ENCODE measurements around the gene THOP1.

The THOP1 gene

DNA sequence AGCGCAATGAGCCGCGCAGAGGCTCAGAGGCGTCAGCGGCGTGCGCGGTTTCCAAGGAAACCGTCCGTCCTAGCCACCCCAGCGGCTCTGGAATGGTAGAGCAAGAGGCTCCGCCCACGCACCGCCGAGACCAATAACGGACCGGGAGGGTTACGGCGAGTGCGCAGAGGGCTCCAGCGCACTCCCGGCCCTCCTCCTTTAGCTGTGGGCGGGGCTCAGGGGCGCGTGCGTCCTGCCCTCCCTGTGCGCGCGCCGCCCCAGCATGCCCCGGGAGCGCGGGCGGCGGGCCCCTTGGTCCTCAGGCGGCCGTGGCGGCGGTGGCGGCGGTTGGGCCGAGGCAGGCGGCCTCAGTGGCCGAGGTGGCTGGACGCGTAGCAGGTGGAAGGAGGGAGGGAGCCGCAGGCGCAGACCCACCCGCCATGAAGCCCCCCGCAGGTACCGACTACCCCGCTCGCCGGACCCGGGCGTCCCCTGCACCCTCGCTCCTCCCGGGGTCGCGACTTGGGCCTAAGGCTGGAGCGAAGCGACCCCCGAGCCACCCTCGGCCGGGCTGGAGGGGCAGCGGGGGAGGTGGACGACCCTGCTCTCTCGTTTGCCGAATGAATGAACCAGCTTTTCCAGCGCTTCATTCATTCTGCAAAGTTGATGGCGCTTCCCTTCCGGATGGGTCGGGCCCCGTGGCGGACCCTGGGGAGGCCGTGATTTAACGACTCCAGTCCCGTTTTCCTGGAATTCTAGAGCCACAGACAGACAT, at the start of gene THOP1:
THOP1 (plus strand) TSS at position 260 of the 754 bp plus-strand sequence; CDS start at position 420, 160 bp downstream.
- DNase-seq: peak; percentile 96

DNA sequence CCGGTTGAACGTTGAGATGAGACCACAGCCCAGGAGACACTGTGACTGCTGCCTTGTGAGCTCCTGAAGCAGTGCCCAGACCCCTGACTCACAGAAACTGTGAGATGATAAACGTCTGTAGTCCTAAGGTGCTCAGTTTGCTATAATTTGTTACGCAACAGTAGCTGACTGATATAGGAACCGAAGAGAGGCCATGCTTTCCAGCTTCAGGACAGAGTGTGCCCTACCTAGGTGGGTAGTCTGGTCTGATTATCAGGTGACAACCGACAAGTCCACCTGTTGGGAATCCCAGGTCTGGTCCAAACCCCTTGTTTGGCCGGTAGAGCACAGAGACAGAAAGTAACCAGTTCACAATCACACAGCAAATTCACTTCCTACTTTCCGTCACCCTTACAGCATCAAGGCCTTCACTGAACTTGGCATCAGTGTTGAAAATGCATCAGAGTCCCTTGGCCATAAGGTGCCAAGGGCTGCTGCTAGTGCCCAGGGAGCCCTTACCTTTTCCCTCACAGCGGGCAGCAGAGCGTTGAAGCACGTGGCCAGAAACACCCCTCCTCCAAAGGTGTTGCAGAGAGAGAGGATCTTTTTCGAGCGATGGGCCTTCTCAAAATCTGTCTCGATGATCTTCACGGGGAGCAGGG, 48.6 kb upstream of the THOP1 start:
- DNase-seq: no peak

DNA sequence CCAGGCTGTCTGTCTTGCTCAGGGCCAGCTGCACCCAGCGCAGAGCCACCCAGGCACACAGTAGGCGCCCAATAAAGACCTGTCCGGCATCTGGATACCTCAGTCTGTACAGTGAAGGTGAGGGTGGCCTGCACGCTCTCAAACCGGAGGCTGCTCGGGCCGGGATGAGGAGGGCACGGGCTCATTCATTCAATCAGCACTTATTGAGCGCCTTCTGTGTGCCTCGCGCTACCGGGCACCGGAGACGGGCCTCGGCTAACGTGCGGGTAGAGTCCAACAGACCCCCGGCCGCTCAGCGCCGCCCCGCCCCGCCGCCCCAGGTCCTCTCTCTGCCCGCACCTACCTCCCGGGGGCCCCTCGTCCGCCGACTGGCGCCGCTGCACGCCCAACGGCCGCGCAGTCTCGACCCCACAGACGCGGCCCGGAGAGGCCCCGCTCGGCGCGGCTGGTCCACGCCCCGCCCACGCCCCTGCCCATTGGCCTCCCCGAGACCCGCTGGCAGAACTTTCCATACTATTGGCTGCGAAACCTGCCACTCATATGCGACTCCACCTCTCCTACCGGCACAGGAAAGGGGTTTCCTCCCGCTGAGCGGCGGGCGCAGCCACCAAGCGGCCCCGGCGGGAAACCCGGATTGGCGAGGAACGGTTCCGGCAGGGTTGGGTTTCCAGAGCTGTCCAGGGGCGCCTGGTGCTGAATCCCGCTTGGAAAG, 45.5 kb upstream of the THOP1 start, which contains the start of gene SLC39A3:
SLC39A3 (minus strand) TSS at position 416 of the 712 bp plus-strand sequence. CDS start 2,760 bp downstream, outside the sequence.
- DNase-seq: peak; percentile 95

DNA sequence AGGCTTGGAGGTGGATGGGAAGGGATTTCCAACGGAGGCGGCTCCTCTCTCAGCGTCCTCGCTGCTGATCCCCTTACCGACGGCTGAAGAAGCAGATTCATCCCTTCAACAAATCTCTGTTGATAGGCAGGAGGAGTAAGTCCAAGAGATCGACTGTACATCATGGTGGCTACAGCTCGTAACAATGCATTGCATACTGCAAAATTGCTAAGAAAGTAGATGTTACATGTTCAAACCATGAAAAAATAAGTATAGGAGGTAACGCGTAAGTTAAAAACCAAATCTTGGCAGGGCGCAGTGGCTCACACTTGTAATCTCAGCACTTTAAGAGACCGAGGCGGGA, 45.0 kb upstream of the THOP1 start:
- no peak for DNase-seq

DNA sequence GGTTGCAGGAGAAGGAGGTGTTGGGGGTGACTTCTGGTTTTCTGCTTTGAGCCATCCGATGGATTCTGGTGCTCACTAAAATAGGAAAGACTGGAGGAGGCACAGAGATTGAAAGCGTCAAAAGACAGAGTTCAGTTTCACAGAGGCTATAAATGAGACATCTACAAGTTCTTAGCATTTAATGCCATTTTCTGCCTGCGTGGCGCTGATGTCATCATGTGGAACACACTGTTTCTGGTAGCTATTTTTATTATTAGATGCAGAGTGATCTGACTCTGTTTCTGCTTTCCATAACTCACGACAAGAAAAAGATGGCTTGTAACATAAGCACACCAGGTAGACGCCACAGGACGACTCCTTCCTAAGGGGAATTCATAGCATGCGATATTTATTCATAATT, 42.2 kb upstream of the THOP1 start:
- DNase-seq: no peak

DNA sequence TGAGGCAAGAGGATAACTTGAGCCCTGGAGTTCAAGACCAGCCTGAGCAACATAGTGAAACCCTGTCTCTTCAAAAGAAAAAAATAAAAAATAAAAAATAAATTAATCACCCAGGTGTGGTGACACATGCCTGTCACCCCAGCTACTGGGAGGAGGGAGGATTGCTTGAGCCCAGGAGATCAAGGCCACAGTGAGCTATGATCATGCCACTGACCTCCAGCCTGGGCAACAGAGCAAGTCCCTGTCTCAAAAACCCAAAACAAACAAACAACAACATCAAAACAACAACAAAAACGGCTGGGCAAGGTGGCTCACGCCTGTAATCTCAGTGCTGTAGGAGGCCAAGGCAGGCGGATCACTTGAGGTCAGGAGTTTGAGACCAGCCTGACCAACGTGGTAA, 41.2 kb upstream of the THOP1 start:
- DNase-seq: no peak

DNA sequence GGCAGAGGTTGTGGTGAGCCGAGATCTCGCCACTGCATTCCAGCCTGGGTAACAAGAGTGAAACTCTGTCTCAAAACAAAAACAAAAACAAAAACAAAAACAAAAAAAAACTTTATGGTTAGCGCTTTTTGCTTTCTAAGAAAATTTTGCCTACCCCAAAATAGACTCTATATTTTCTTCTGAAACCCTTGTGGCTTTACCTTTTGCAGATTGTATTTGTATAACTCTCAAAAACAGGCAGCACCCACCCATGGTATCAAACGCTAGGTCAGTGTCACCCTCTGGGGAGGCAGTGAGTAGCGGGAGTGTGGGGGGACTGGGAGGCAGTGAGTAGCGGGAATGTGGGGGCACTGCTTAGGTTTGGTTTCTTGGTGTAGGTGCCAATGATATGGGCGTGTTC, 38.0 kb upstream of the THOP1 start:
- DNase-seq: no peak

DNA sequence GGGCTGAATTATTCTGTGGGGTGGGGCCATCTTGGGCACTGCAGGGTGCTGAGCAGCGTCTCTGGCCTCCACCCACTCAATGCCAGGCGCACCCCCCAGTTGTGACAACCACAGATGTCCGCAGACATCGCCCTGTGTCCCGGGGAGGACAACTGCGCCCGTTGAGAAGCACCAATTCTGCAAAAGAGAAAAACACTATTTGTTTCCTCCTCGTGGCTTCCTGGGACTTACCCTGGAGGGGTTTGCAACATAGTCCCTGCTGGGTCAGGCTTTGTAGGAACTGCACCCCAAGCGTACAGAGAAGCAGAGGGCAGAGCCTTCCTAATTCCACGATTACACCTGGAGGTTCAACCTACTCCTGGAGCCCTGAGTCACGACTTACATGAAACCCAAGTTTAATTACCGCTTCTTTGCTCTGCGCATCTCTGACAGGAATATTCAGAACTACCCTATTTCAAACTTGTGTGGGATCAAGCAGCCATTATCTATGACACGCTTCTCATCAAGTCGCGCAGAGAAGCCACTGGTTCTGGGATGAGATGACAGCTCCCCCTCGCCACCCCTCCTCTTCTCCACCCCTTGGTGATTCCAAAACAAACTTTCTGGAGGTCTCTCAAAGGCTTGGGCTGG, 34.4 kb upstream of the THOP1 start:
- DNase-seq: no peak

DNA sequence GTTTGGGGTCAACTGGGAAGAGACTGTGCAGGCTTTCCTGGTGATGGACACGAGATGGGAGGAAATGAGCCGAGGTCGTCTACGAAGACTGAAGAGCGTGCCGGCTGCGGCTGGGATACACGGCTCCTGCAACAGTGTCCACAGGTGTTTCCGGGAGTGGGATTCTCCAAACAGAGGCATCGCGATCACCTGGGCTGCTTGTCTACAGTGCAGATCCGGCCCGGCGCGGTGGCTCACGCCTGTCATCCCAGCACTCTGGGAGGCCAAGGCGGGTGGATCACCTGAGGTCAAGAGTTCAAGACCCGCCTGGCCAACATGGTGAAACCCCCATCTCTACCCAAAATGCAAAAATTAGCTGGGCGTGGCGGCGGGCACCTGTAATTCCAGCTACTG, 33.9 kb upstream of the THOP1 start:
- no peak for DNase-seq

DNA sequence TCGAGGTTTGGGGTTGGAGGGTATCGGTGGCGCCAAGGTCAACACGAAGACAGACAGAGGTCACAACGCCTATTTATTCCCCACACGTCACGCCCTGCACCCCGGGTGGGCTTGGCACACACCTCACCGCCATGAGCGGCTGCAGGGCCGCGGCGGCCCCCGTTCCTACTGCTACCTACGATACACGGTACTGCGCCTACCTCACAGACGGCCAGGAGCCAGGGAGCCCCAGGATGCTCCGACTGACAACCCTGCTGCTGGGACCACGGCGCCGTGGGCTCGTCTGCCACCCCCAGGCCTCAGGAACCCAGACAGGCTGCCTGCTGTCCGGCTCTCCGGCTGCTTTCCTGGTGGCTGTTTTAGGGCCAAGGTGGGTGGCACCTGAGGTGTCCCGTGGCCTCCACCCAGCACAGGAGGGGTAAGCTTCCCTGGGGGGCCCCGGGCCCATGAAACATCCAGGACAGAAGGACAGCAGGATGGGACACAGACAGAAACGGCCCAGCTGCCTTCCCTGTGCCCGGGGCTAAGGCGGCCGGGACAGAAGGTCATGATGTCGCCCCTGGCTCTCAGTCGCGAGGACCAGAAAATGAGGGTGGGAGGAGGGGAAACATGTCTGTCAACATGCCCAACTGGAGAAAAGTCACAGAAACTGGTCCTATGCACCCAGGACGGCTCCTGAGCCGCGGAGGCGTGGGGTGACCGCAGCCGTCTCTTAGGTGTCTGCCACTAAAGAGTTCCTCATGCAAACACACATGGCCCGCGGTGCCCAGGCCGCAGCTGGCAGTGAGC, 30.4 kb upstream of the THOP1 start:
- DNase-seq: no peak

DNA sequence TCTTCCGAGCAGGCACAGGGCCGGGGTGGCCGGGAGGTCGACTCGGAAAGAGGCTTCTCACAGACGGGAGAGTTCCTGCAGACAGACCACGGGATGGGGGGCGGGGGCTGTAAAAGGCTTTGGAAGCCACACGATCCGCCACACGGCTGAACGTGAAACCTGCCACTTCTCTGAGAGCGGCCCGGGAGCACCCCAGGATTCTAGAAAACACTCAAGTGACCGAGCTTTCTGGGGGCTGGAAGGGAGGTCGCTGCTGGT, 29.9 kb upstream of the THOP1 start:
- no peak for DNase-seq

DNA sequence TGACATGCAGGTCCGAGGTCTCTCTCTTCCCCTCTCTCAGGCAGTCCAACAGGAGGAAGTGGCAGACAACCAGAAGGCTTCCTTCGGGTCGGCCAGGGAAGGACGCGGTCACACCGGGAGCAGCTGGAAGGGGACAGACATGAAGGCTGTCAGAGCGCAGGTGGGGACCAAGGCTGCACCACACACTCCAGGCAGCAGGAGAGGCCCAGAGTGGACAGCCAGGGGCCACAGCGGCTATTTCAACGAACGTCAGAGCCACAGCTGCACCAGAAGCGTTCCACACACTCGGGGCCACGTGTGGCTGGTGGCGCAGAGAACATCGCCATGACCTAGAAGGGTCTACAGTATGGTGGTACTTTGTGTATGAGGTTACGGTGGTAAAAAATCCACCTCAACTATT, 29.5 kb upstream of the THOP1 start:
- no peak for DNase-seq

DNA sequence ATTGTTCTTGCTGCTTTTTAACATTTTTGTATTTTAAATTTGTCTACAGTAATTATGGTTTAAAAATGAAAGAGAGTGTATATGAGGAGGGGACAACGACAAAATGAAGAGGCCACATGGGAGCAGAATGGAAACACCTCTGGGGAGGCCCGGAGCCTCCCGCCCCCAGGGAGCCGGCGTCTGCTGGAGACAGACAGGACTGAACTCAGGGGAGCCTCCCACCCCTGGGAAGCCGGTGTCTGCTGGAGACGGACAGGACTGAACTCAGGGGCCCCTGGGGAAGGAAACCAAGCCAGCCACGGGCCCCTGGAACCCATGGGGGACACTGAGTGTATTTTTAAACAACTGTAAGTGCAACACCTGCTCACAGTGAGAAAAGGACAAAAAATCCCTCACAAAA, 28.8 kb upstream of the THOP1 start:
- DNase-seq: no peak

DNA sequence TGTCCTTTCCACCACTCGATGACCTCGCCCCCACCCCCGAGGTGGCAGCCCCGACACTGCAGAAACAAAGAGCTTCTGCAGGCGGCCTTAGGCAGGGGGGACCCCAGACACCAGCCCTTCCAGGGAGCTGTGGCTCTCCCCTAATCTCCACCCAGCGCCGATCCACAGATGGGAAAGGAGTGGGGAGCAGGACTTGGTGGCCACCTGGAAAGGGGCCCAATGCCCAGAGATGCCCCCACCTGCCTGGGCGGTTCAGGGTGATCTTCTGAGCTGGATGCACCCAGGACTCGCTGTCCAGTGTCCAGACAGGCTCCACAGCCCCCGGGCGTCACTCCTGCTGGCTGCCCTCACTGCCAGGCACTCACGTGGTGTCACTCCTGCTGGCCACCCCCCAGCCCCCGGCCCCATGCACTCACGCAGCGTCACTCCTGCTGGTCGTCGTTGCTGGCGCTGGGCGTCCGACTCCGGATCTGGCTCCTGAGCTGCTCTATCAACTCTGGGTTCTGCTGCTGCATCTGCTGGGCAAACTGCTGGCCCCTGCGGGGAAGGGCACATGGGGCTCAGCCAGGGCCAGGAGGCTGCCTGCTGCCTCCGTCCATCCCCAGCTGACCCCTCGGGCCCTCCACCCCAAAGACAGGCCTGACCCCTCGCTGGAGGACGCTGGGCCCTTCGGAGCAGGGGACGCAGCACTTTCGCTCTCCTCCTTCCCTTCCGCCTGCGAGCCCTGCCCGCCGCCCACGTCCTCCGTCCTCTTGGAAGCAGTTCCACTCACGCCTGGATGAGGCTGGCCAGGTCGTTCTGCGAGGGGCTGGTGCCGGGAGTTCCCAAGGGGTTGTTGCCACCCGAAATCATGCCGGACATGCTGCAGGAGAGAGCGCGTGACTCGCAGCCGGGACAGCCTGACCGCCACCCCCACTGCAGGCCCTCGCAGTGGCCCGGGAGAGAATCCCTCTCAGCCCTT, 28.1 kb upstream of the THOP1 start:
- DNase-seq: no peak

DNA sequence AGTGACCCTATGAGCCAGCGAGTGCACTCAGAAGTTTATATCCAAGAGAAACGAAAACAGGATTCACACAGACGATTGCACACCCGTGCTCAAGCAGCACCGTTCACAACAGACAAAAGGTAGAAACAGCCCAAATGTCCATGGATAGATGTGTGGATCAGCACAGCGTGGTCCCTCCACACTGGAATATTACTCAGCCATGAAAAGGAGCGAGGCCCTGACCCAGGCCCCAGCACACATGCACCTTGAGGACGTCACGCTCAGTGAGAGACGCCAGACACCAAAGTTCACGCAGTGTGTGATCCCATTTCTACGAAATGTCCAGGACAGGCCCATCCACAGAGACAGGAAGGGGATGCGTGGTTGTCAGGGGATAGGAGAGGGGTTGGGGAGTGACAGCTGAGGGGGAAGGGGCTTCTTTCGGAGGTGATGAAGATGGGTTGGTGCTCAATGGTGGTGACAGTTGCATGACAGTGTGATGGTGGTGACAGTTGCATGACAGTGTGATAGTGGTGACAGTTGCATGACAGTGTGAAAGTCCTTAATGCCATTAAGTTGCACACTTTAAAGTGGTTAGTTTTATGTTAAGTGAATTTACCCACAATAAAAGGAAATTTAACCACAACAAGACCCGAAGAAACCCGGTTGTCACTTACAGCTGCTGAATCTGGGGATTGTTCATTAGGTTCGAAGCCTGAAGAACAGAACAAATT, 26.5 kb upstream of the THOP1 start:
- no peak for DNase-seq

DNA sequence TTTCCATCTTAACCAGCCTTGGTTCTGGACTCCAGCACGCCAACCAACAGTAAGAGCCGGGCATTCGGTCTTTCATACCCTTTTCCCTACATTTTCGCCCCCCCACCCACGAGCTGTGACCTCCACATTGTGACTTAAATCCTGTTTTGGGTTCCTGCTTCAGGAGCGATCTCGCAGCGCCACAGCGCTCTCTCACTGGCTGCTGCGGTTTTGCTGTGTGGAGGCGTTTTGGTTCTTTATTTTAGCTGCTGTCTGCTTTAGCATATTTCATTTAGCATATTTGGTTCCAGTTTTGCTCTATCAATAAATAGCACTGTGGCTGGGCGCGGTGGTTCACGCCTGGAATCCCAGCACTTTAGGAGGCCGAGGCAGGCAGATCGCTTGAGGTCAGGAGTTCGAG, 25.9 kb upstream of the THOP1 start:
- no peak for DNase-seq

DNA sequence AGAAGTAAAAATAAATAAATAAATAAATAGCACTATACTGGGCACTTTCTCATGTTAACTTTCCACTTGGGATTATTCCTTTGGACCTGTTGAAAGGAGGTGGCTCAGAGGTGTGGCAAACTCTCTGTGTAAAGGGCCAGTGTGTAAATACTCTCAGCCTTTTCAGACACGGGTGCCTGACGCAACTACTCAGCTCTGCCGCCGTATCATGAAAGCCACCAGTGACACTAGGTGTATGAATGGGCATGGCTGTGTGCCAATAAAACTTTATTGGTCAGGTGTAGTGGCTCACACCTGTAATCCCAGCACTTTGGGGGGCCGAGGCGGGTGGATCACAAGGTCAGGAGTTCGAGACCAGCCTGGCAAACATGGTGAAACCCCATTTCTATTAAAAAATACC, 25.3 kb upstream of the THOP1 start:
- DNase-seq: no peak

DNA sequence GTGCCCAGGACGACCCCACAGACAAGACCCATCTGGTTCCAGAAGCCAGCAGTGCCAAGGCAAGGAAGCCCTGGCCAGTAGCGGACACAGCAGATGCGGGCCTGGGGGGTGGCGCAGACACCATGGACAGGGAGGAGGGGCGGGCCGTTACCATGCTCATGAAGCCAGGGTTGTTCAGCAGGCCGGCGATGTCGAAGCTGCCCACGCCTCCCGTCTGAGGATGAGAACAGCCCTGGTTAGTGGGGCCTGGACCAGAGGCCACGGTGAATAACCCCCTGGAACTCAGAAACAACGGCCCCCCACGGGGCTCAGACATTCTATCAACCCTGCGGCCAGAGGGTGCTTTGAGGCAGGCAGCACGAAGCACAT, 24.0 kb upstream of the THOP1 start:
- DNase-seq: no peak

DNA sequence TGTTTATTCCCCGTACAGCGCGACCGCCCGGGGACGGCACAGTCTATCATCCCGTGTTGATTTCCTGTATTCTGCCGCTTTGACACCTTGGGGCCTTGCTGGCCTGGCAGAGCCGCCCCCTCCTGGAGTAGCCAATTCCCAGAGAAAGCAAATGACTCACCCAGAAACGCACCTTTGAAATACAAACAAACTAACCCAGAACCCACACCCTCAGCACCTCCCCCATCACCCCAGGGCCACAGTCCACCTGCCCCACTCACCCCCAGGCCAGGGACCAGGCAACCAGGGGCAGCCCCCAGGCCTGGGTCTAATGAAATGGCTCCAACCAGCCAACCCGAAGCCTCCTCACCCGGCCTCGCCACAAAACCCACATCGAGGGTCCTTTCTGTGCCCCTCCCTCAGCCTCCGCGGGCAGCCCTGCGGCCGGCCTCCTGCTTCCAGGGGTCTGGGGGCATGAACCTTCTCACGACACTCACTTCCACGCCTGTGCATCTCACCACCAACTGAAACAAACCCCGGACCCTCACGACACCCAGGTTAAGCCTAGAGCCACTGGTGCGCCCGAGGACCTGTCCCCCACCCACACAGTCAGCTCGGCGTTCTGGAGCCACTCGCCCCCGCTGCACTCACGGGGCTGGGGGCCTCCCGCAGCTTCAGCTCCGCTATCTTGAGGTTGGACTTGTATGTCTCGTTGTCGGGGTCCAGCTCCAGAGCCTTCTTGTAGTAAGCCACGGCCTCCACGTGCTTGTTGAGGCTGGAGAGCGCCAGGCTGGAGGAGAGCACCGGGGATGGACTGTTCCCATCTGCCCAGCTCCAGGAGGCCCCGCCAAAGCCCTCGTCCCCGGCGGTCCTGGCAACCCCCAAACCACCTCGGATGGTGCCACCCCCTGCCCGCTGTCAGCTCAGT, 23.2 kb upstream of the THOP1 start:
- DNase-seq: no peak

Measured in SHP77 treated with DMSO at 0.1 percent for 48 hours (cell line).